GM12801 (cell line): Measurements from ENCODE around the gene NCOR1.

ENCODE experiments used
- CTCF ChIP-seq: IDR thresholded peaks from one replicate; pipeline ENCODE4 v1.5.1; 2011; ENCODE audit warnings: control low read depth; ENCODE audit not compliant: insufficient read length; ENCODE audit errors: extremely low read depth

NCOR1 gene

GRCh38 chr17:15999974-16000827 lies 215.1 kb downstream of the NCOR1 start:
- TF ChIP-seq CTCF = no peak

GRCh38 chr17:15999141-15999973 lies 216.0 kb downstream of the NCOR1 start, which contains the start of the genes TTC19 and ZSWIM7:
Gene TTC19 (plus strand): TSS chr17:15999824. CDS start chr17:15999849, 25 bp downstream.
Gene ZSWIM7 (minus strand): TSS chr17:15999704. CDS start chr17:15999594, 110 bp downstream.
- no peak for TF ChIP-seq CTCF

- no peak for TF ChIP-seq CTCF
These were observed 217.2 kb downstream of the NCOR1 start for GRCh38 chr17:15998031-15998562.

- TF ChIP-seq CTCF = no peak
These were observed 219.0 kb downstream of the NCOR1 start for GRCh38 chr17:15996322-15996721.

DNA sequence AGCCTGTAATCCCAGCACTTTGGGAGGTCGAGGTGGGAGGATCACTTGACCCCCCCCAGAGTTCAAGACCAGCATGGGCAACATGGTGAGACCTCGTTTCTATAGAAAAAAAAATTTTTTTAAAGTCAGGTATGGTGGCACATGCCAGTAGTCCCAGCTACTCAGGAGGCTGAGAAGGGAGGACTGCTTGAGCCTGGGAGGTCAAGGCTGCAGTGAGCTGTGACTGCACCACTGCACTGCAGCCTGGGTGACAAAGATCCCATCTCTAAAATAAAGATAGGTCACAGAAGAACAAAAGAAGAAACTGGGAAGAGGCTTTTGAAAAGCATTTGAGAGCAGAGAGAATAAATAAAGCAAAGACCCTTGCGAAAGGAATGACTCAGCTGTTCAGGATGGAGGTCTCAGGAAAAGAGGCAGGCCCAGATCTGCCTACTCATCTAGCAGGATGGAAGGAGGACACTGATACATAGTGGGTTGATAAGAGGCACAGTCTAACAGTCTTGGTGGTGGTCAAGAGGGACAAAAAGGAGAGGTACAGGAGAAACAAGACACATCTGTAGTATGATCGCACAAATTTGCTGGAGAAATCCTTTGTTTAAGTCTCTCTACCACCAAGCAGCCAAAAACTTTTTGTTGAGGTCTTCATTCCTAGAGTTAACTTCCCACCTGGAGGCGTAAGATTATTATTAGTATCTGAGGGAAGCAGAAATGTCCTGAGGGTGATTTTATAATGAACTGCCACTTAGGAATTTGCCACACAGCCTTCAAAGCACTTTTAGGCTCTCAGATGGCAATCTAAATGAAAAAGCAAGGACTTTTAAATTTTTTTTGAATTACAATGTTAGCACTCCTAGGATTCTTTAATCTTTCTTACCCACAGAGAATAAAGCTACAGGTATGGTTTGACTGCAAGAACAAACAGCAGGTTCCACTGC lies 233.4 kb downstream of the NCOR1 start:
- TF ChIP-seq CTCF = no peak

DNA sequence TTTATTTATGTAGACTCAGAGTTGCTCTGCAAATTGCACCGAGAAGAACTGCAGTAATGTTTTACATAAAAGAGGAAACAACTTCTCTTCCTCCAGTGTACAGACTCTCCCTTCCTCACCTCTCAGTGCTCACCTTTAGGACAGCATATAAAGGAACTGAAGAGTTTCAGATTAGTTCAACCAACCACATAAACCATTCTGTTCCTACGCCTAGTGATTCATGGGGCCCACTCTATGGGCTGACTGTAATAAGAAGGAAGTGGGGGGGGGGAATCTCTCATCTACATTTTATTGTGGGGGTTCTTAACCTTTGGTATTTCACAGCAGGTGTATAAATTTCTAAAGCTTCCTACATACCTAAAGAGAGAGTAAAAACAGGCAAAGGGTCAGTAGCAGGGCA lies 234.1 kb downstream of the NCOR1 start:
- TF ChIP-seq CTCF = no peak
